Measurements from ENCODE around the gene PTPRS.

Gene PTPRS

GRCh38 chr19:5354403-5354802 lies 13.8 kb upstream of the PTPRS start:
- DNase-seq: peak; percentile 60

DNA sequence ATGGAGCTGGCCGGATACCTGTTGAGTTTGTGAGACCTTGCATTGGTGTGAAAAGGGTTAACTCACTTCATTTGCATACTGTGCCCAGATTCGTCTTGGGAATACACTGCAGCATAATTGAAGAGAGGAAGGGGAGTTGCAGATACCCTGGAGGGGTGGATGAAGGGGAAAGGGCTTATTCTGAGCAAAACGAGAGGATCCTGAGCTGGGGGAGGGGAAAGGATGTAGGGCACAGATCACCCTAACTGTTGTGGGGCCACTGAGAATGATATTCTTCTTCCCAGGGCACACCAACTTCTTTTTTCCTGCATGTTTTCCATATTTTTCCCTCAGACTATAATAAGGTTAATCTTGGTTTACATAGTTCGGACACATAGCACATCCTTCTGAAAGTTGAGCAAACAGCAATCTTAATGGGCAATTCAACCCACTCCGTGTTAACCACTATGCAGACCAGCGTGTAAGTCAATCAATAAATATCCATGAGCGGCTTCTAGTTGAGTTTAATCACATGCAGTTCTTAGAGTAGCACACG lies 11.7 kb upstream of the PTPRS start:
- peak; percentile 77 for DNase-seq

DNA sequence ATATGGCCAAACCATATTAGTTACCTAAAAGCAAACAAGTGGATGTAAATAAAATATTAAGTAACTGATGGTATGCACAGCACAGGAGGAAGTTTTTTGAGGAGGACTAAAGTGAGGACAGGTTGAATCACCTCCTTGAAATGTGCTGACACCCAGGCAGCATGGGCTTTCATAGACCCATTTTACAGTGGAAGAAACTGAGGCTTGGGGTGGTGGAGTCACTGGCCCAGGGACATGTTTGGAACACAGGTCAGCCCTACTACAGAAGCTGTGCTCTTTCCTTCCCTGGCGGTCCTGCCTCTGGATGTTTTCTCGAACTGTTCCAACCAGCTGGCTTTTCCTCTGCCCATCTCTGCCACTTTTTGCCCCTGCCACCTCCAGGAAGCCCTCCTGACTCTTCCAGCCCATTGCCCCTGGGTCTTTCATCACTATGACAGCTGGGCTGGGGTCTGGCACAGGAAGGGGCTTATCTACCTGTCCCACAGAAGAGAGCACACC lies 11.2 kb upstream of the PTPRS start:
- DNase-seq: no peak

DNA sequence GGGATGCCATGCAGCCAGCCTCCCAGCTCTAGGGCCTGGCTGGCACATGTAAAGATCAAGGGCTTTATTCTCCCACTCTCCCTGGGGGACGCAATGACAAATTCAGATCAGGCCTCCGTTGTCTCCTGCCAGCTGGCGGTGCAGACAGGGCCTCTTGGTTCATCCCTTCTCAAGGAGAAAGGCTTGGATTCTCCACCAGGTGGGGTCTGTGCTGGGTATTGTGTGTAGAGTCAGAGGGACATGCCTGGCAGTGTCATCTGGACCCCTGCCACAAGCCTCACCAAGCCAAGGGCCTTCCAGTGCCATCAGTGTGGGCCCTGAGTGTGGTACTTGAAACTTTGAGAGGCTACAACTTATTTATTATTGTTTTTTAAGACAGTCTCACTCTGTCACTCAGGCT lies 8.4 kb upstream of the PTPRS start:
- DNase-seq: no peak

DNA sequence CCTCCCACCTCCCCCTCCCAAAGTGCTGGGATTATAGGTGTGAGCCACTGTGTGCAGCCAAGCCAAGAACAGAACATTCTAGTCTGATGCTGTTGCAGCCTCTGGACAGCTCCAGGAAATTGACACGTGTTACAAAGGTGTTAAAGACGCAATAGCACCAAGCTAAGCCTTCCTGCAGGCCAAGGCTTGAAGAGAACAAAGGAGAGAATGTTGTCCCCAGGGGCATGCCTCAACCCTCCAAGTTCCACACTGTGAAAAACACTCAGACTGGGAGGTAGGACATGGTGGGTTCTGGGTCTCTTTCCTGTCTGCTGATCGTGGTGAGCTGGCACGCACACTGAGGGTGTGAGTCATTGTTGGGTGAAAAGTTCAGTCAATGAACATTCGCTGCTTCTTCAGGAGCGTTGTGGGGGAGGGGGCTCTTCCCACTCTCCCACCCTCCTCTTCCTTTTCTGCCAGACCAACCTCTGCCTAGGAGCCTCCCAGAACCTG lies 5.3 kb upstream of the PTPRS start:
- peak; percentile 45 for DNase-seq

- DNase-seq: no peak
Observed at GRCh38 chr19:5343848-5344247, 3.2 kb upstream of the PTPRS start.

DNA sequence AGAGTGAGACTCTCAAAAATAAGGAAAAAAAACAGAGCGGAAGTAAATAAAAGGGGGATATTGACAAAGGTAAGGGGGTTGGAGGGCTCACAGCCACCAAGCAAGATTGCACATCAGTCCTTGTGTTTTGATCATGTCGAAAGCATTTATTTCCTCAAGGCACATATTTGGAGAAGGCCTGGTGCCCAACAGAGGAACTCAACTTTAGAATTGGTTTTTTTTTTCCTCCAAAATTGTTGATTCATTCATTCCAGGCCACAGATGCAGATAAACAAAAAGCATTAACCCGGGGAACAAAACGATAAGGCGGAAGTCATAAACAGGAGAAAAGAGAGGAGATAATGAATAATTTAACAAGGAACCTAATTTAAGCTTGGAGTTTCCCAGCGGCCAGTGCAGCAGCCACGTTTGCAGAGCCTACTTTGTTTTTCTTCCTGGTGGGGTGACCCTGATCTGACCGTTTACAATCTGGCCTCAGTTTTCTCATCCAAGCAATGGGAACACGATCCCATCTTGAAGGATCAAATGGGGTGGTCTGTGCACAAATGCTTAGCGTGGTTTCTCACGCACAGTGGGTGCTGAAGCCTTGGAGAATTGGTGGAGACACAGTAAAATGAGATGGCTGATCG lies 2.1 kb upstream of the PTPRS start:
- peak; percentile 91 for DNase-seq

DNA sequence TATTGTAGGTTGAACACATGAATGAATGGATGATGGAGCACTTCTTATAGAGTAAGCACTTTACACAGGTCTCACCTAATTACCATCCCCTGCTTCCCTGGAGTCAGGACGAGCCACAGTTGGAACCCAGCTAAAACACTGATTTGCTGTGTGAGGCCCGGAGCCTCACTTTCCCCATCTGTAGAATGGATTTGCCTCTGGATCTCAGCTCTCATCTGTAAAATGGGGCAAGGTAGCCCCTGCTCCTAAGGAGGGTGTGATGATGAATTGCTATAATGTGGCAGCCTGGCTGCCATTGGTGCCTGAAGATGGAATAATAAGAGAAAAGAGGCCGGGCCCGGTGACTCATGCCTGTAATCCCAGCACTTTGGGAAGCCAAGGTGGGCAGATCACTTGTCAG lies 1.4 kb upstream of the PTPRS start:
- no peak for DNase-seq

- DNase-seq: peak; percentile 39
Observed at GRCh38 chr19:5341448-5341820, 822 bp upstream of the PTPRS start.

GRCh38 chr19:5339950-5340636 lies 519 bp downstream of the PTPRS start:
- no peak for DNase-seq

DNA sequence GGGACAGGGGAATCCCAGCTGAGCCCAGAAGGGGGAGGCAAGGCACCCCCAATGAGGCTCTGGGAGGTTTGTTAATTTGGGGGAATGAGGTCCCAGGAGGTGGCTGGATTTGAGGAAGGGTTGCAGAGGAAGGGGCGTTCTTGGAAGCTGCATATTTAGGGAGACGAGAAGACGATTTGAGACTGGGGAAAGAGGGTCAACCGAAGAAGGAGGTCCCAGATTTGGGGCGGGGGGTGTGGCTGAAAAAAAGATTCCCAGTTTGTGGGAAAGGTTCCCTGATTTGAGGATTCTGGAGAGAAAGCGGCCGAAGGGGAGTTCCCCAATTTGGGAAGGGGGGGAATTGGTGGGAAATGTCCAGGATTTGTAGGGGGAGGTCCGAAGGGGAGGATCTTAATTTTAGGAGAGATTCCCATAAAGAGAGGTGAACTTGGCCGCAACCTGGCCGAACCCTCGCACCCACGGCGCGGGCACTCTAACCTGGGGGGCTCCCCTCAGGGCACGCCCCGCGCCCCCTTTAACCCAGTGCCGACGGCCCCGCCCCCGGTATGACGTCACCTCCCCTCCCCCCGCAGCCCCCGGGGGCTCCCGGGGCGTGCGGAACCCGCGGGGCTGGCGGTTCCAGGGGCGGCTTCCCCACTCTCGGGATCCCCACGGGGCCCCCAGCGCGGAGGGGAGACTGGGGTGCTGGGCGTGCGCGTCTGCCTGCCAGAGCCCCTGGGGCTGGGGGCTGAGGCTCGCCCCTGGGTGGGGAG lies 1.2 kb downstream of the PTPRS start:
- DNase-seq: no peak

- no peak for DNase-seq
Observed at GRCh38 chr19:5338656-5339197, 1.9 kb downstream of the PTPRS start.

GRCh38 chr19:5337708-5338655 lies 2.6 kb downstream of the PTPRS start:
- DNase-seq: no peak

- no peak for DNase-seq
Observed at GRCh38 chr19:5337126-5337525, 3.5 kb downstream of the PTPRS start.

- no peak for DNase-seq
Observed at GRCh38 chr19:5336195-5336965, 4.2 kb downstream of the PTPRS start.

DNA sequence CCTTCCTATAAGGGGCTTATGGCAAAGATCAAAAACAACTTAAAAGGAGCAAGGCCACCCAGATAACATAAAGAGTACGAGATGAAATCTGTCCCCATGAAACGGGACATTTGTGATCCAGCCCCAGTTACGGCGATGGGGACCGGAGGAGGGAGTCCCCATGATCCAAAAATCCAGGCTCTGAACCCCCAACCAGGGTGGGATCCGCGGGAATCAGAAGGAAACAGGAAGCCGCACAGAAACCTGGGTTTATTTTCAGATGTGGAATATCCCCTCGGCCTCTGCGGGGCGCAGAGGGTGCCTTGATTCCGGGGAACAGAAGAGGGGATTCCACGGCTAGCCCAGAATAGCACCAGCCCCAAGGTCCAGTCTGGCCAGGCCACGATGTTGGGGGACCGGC lies 5.0 kb downstream of the PTPRS start:
- no peak for DNase-seq

- DNase-seq: no peak
Observed at GRCh38 chr19:5334824-5335500, 5.7 kb downstream of the PTPRS start.

DNA sequence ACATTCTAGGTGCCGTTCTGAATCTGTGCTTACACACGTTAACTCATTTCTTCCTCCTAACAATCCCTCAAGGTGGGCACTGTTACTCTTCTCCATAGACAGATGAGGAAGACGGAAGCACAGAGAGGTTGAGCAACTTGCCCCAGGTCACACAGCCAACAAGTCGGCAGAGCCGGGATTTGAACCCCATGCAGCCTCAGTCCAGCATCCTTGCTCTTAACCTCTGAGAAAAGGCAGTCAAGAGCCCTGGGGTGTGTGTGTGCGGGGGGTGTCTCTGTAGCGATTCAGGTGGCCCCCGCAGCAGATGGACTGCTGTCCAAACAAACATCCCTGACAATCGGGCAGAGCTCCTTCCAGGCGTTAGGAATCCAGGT lies 6.3 kb downstream of the PTPRS start:
- DNase-seq: no peak

DNA sequence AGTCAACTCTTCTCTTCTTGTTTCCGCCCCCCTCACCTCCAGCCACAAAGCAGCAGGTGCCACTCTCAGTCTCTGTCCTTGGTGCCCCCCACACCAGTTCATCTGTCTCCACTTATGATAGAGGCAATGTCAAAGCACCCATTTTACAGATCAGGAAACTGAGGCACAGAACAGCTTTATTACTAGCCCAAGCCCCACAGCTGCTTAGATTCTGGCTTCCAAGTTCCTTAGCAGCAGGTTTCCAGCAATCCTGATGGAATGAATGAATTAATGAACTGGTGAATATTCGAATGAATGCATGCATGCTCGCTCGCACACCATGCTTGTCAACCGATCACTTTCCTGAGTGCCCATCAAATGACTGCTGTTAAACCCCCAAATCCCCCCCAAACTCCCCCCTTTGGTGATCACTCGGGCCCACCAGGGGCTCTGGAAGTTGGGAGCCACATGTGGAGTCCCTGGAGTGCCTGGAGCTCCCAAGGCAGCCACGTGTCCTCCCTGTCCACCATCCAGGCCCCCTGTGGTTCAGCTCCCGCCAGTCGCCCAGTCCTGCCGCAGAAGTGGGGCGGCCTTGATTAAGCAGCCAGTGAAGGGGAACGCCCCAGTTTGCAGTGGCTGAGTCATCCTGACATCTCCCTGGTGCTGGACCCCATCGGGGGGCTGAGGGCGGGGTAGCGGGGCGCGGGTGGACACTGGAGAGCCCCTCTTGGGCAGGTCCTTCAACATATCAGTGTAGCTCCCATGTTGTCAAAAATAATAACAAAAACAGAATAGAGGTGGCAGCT lies 6.8 kb downstream of the PTPRS start:
- DNase-seq: no peak

GRCh38 chr19:5332501-5332900 lies 8.1 kb downstream of the PTPRS start:
- no peak for DNase-seq

Measured in OCI-M1 (cell line).